NCI-H2227 (cell line): Measurements from ENCODE around the gene ETV6.

Experiments used
- DNase-seq: peaks from one replicate; lab custom pipeline; 2025; ENCODE audit not compliant: unreplicated experiment; lab: John Stamatoyannopoulos, UW

ETV6 gene

GRCh38 chr12:11756022-11756421 is 106.5 kb downstream of the ETV6 start:
- DNase-seq = no peak

GRCh38 chr12:11756523-11756922 is 107.0 kb downstream of the ETV6 start:
- no peak for DNase-seq

- DNase-seq = no peak
These were observed 107.6 kb downstream of the ETV6 start for GRCh38 chr12:11757095-11757494.

GRCh38 chr12:11757531-11757930 is 108.1 kb downstream of the ETV6 start:
- DNase-seq = no peak

- DNase-seq = no peak
These were observed 108.6 kb downstream of the ETV6 start for GRCh38 chr12:11758087-11758486.

GRCh38 chr12:11758510-11759493 is 109.3 kb downstream of the ETV6 start:
- no peak for DNase-seq

GRCh38 chr12:11759494-11759878 is 110.0 kb downstream of the ETV6 start:
- DNase-seq = no peak

- no peak for DNase-seq
These were observed 110.4 kb downstream of the ETV6 start for GRCh38 chr12:11759899-11760298.

- DNase-seq = no peak
These were observed 112.5 kb downstream of the ETV6 start for GRCh38 chr12:11761869-11762567.

GRCh38 chr12:11762723-11763326 is 113.4 kb downstream of the ETV6 start:
- no peak for DNase-seq

- DNase-seq = no peak
These were observed 114.5 kb downstream of the ETV6 start for GRCh38 chr12:11763760-11764520.

GRCh38 chr12:11764837-11765236 is 115.4 kb downstream of the ETV6 start:
- DNase-seq = no peak

- DNase-seq = no peak
These were observed 115.9 kb downstream of the ETV6 start for GRCh38 chr12:11765421-11765816.

- DNase-seq = no peak
These were observed 116.6 kb downstream of the ETV6 start for GRCh38 chr12:11765817-11766794.

- DNase-seq = no peak
These were observed 117.7 kb downstream of the ETV6 start for GRCh38 chr12:11767029-11767724.

GRCh38 chr12:11767798-11768197 is 118.3 kb downstream of the ETV6 start:
- no peak for DNase-seq

GRCh38 chr12:11768233-11768965 is 118.9 kb downstream of the ETV6 start:
- DNase-seq = no peak

- DNase-seq = no peak
These were observed 120.4 kb downstream of the ETV6 start for GRCh38 chr12:11769723-11770514.
